ENCODE data around the gene CHRM4.
"Not testable (repeated sequence)": the region's sequence is repeated elsewhere in the genome, so short reads cannot be mapped to it uniquely, and the experiment has no call there.

CHRM4 gene

DNA sequence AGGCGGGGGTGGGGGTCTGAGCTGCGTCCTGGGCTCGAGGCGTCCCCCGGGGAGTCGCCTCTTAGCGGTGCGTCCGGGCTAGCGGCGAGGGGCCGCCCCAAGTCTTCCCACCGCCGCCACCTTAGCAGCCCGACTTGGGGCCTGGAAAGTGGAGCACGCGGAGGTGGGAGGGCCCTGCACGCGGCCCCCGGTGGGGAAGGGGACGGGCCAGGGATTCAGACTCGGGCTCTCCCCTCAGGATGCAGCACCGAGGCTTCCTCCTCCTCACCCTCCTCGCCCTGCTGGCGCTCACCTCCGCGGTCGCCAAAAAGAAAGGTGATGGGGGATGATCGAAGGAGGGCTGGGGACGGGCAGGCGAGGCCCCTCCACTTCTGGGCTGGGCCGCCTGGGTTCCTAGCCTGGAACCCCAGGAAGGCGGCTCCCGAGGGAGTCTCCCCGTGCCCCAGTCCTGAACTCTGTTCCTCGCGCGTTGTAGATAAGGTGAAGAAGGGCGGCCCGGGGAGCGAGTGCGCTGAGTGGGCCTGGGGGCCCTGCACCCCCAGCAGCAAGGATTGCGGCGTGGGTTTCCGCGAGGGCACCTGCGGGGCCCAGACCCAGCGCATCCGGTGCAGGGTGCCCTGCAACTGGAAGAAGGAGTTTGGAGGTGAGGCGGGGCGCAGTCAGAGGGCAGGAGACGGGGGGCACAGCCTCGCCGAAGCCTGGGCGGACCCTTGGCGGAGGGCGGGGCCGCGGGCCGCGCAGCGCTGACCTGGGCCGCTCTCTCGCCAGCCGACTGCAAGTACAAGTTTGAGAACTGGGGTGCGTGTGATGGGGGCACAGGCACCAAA lies 9.5 kb downstream of the CHRM4 start:
- no peak for FAIRE-seq

DNA sequence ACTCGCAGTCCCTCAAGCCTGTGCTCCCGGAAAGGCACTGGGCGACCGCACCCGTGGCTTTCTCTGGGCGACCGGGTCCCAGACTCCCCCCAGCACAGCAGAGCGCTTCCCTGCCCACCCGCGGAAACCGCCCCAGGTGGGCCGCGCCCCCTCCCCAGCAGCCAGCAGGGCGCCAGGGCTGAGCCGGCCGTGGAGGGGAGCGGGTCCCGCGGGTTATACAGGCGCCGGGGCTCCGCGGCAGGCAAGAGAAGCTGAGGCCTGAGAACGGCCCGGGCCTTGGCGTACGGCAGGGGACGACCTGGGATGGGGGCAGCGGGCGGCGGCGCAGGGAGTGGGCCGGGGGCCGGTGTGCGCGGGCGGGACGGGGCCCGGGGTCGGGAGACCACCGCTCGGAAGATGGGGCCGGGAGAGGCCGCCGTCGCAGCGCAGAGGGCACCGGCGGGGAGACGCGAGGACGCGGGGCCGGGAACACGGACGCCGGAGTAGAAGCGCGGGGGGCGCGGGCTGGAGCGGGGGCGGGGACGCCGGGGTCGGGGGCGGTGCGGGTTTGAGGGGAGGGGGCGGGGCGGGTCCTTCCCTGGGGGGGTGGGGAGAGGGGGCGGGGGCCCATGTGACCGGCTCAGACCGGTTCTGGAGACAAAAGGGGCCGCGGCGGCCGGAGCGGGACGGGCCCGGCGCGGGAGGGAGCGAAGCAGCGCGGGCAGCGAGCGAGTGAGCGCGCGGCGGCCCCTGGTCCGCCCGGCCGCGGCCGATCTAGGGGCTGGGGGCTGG lies 10.3 kb downstream of the CHRM4 start, which contains the start of gene MDK:
MDK (plus strand) TSS at position 622 of the 771 bp plus-strand sequence. CDS start 389 bp downstream, outside the sequence.
- FAIRE-seq: no peak

DNA sequence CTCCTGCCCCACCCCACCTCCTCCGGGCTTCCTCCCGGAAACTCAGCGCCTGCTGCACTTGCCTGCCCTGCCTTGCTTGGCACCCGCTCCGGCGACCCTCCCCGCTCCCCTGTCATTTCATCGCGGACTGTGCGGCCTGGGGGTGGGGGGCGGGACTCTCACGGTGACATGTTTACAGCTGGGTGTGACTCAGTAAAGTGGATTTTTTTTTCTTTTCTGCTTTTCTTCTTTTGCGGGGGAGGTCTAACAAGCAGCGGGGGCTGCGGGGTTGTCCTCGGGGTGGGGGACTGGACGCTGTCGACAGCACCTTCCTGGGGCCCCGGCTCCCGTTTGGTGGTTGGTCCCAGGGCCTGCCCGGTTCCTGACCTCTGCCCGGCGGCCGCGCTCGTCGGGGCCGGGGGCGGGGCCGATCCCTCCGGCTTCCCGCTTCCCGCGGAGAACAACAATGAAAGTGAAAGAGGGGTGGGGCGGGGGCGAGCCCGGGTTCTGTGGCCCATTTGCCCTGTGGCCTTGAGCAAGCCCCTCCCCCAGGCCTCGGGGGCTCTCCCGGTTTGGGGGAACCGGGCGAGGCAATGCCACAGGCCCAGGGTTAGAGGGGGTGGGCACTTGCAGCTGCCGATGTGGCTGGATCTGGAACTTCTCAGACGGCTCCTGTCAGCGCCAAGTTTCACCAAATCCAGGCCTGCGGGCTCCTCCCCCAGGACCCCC lies 11.1 kb downstream of the CHRM4 start:
- no peak for FAIRE-seq

DNA sequence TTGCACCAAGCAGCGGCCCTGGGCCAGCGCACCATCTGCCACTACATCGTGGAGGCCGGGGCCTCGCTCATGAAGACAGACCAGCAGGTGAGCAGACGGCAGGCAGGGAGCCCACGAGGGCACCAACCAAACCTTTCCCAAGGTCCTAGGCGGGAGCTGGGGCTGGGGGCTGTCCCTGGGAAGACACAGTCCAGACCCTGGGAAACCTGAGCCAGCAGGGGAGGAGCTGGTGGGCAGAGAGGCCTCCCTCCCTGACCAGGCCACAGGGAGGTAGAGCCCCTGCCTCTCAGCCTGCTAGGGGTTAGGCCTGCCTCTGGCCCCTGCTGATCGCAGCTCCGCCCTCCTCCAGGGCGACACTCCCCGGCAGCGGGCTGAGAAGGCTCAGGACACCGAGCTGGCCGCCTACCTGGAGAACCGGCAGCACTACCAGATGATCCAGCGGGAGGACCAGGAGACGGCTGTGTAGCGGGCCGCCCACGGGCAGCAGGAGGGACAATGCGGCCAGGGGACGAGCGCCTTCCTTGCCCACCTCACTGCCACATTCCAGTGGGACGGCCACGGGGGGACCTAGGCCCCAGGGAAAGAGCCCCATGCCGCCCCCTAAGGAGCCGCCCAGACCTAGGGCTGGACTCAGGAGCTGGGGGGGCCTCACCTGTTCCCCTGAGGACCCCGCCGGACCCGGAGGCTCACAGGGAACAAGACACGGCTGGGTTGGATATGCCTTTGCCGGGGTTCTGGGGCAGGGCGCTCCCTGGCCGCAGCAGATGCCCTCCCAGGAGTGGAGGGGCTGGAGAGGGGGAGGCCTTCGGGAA lies 11.9 kb downstream of the CHRM4 start:
- not testable (repeated sequence) for FAIRE-seq

DNA sequence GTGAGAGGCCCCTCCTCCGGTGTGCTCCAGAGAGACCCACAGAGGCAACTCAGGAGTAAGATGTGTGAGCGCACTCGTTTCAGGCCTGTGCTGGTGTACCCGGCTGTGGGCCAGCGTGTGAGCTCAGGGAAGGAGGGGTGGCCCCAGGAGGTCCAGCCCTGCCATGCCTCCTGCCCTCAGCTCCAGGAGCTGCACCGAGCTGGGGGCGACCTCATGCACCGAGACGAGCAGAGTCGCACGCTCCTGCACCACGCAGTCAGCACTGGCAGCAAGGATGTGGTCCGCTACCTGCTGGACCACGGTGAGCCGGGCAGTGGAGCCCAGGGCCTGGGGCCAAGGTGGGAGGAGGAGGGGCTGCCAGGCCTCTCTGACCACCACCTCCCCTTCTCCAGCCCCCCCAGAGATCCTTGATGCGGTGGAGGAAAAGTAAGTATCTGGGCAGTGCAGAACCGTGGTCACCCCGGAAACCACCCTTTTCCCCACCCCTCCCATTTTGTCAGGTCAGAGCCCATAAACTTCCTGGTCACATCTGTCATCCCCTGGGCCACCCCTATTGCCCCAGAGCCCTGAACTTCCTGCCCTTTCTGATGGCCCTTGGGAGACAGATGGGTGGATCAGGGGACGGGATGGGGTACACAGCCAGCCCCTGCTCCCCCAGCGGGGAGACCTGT lies 12.6 kb downstream of the CHRM4 start:
- FAIRE-seq: no peak

- no peak for FAIRE-seq
Measured at GRCh38 chr11:46378296-46378695, 13.3 kb downstream of the CHRM4 start.

GRCh38 chr11:46377831-46378230 lies 13.7 kb downstream of the CHRM4 start:
- FAIRE-seq: no peak

DNA sequence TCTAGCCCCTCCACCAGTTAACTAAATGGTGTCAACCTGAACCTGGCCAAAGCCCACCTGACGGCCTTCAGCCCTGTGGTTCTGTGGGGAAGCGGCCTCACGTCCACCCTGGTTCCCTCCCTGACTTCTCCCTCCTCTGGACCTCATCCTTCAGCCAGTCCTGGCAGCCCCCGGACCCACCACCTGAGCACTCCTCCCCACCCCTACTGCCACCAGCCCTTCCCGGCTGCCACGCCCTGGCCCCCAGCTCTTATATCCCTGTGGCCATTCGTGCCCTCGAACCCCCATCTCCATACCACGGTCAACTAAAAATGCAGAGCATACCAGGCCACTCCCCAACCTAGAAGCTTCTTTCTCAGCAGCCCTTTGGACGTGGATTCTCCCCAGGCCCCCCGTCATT lies 14.3 kb downstream of the CHRM4 start:
- no peak for FAIRE-seq

GRCh38 chr11:46376258-46377050 lies 15.1 kb downstream of the CHRM4 start:
- FAIRE-seq: no peak

DNA sequence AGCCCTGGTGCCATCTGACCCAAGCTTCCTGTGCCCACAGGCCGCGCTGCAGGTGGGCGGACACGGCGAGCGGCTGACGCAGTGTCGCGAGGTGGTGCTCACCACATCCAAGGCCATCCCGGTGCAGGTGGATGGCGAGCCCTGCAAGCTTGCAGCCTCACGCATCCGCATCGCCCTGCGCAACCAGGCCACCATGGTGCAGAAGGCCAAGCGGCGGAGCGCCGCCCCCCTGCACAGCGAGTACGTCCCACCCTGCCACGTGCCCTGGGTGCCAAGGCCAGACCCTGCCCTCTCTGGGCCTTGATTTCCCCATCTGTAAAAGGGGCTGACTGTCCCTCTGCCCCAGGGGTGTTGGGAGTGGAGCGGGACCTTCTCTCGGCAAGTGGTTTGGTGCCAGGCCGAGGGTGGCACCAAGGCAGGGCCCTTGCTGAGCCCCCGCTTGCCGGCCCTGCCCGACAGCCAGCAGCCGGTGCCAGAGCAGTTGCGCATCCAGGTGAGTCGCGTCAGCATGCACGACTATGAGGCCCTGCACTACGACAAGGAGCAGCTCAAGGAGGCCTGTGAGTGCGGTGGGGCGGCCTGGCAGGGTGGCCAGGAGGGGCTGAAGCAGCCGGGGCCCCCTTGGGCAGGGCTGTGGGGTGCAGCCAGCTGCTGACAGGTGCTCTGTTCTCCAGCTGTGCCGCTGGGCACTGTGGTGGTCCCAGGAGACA lies 16.0 kb downstream of the CHRM4 start:
- FAIRE-seq: no peak

DNA sequence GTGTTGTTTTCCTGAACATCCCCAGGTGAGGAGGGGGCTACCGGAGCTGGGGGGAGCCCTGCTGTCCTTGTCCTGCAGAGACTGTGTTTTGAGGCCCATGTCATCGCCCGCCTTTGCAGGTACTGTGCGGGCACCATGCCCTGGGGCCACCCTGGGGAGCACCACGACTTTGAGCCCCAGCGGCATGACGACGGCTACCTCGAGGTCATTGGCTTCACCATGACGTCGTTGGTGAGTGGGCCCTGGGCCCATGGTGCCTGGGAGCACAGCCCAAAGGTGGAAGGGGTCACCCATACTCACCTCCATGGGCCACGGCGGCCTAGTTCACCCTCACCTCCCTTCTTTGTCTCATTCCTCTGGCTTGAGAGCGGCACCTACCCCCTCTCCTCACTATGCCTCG lies 16.8 kb downstream of the CHRM4 start:
- no peak for FAIRE-seq

GRCh38 chr11:46373787-46374740 lies 17.5 kb downstream of the CHRM4 start:
- FAIRE-seq: no peak

DNA sequence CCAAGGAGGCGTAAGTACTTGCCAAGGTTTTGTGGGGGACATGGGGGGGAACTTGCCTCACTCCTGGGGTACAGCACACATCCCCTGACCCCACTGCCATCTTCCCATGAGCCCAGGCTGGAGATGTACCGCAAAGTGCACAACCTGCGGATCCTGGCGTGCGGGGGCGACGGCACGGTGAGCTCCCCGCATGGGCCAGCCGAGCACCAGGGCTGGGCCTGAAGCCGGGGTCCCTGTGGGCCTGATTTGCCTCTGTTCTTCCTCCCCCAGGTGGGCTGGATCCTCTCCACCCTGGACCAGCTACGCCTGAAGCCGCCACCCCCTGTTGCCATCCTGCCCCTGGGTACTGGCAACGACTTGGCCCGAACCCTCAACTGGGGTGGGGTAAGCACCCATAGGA lies 19.1 kb downstream of the CHRM4 start:
- FAIRE-seq: not testable (repeated sequence)

DNA sequence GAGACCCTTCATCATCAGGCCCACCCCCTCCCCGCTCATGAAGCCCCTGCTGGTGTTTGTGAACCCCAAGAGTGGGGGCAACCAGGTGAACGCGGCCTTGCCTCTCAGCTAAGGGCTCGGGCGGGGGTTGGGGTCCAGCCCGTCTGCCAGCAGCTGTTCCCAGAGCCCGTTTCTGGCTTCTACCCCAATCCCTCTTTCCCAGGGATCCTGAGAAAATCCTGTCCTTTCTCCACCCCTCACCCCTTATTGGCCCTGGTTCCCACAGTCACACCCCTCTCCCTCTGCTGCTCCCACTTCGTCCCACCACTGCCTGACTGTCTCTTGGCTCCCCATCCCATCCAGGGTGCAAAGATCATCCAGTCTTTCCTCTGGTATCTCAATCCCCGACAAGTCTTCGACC lies 19.5 kb downstream of the CHRM4 start:
- FAIRE-seq: no peak

GRCh38 chr11:46371262-46371661 lies 20.3 kb downstream of the CHRM4 start:
- not testable (repeated sequence) for FAIRE-seq

DNA sequence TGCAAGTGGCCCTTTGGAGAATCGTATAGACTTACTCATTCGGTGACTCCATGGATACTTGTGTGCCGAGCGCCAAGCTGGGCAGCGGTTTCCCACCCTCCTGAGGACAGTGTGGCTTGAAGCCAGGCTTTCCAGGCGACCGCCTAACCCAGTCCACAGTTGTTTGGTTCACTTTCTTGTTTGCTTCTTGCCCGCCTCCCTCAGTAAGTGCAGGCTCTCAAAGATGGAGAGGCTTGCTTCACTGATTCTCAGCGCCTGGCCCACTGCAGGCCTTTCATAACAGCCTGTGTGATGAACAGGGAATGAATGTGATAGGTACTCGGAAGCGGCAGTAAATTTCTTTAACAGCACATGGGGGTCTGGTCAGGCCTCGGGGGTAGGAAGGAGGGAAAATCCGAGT lies 21.3 kb downstream of the CHRM4 start:
- no peak for FAIRE-seq

- no peak for FAIRE-seq
Measured at GRCh38 chr11:46369458-46370152, 22.0 kb downstream of the CHRM4 start.

DNA sequence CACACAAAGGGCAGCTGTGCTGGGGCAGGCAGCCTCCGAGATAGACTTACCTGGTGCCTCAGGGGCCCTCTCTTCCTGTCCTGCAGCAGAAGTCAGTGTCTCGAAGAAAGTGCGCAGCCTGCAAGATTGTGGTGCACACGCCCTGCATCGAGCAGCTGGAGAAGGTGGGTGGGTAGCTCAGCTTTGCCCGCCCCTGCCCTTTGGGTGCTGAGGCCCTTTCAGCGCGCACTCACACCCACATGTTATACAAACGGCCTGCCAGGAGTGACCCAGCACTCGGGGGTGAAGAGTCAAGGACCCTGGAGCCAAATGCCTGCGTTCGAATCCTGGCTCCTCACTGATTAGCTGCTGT lies 23.7 kb downstream of the CHRM4 start:
- no peak for FAIRE-seq

All from islet of Langerhans (tissue), 1 donor.